Renal pelvis (tissue), 4 donors: ENCODE data around the gene ACAD9. TPM values are rescaled to one million over a fixed set of nuclear protein-coding genes. Genes with fewer than 3 reads are reported as not detected.
"Not testable (repeated sequence)": the region's sequence is repeated elsewhere in the genome, so short reads cannot be mapped to it uniquely, and the experiment has no call there.

Source experiments
- DNase-seq: peaks from one replicate; pipeline ENCODE4 v3.0.0-alpha.2; 2013
- polyA plus RNA-seq, 3 donors: library from polyadenylated mRNA; unstranded; fragments of 120-200 nt; gene quantifications; one replicate each; pipeline ENCODE4 v1.2.1, GENCODE V29; 2013; ENCODE audit not compliant: insufficient read length in 3 of 3

ACAD9 gene
- polyA plus RNA-seq, 3 donors, result 35.6 to 47.3 (median 46.6) TPM

- no peak for DNase-seq
Measured at GRCh38 chr3:128881576-128881975, 2.2 kb downstream of the ACAD9 start.

- DNase-seq, result no peak
Measured at GRCh38 chr3:128882719-128883118, 3.3 kb downstream of the ACAD9 start.

- no peak for DNase-seq
Measured at GRCh38 chr3:128884992-128885391, 5.6 kb downstream of the ACAD9 start.

GRCh38 chr3:128889139-128889894 is 9.9 kb downstream of the ACAD9 start:
- no peak for DNase-seq

- DNase-seq, result no peak
Measured at GRCh38 chr3:128895843-128896697, 16.6 kb downstream of the ACAD9 start.

GRCh38 chr3:128902426-128902825 is 23.0 kb downstream of the ACAD9 start:
- DNase-seq, result no peak

GRCh38 chr3:128903501-128903900 is 24.1 kb downstream of the ACAD9 start:
- no peak for DNase-seq

- DNase-seq, result no peak
Measured at GRCh38 chr3:128906031-128906803, 26.8 kb downstream of the ACAD9 start.

GRCh38 chr3:128906804-128907525 is 27.5 kb downstream of the ACAD9 start:
- no peak for DNase-seq

- DNase-seq, result no peak
Measured at GRCh38 chr3:128907706-128908445, 28.5 kb downstream of the ACAD9 start.

GRCh38 chr3:128908951-128909350 is 29.5 kb downstream of the ACAD9 start:
- DNase-seq, result no peak

GRCh38 chr3:128910006-128910405 is 30.6 kb downstream of the ACAD9 start:
- no peak for DNase-seq

- DNase-seq, result no peak
Measured at GRCh38 chr3:128911911-128912310, 32.5 kb downstream of the ACAD9 start.

- DNase-seq, result no peak
Measured at GRCh38 chr3:128914966-128915645, 35.7 kb downstream of the ACAD9 start.

- DNase-seq, result no peak
Measured at GRCh38 chr3:128917291-128917690, 37.9 kb downstream of the ACAD9 start.

GRCh38 chr3:128919988-128920387 is 40.6 kb downstream of the ACAD9 start:
- no peak for DNase-seq

GRCh38 chr3:128922804-128923459 is 43.5 kb downstream of the ACAD9 start:
- DNase-seq, result no peak

GRCh38 chr3:128923576-128923975 is 44.2 kb downstream of the ACAD9 start:
- DNase-seq, result no peak

GRCh38 chr3:128923986-128924385 is 44.6 kb downstream of the ACAD9 start:
- DNase-seq, result not testable (repeated sequence)

- DNase-seq, result no peak
Measured at GRCh38 chr3:128929364-128929763, 49.9 kb downstream of the ACAD9 start.
